ENCODE data around the gene GHRH. TPM values are rescaled to one million over a fixed set of nuclear protein-coding genes. Genes with fewer than 3 reads are reported as not detected.

The GHRH gene
- total and polyA plus RNA-seq, 2 donors (not counting 1 experiment from before 2014, with no cell fraction given) = not detected

DNA sequence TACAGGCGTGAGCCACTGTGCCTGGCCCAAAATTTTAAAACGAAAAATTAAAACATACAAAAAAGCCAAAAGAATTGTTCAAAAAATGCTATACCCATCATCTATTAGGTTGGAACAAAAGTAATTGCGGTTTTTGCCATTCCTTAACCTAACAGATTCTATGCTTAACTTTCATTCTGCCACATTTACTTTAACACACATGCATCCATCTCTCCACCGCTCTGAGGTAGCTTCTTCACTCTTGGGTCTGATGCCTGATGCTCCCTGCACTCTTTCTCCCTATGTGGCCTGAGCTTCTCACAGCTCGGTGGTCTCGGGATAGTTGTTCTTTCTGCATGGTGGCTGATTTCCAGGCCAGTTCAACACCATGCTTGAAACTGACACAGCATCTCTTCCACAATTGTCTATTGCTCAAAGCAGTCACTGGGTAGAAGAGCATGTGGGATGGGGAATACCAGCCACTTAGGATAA lies 23.1 kb upstream of the GHRH start:
- Histone ChIP-seq H3K4me1 (ENCODE audit: control insufficient read depth in 2 of 2, insufficient read depth in 2 of 2, low read length in 2 of 2) (peaks cover 3 to 7% of the 10 kb centered on the region in 2 donors), H3K4me3 (ENCODE audit: control extremely low read depth in 1 of 5, extremely low read depth in 1 of 5, insufficient read depth in 1 of 5, low read depth in 2 of 5, low read length in 4 of 5) (no peak overlapping the region), H4K20me1 (ENCODE audit: control insufficient read depth, insufficient read depth, low read length, poor library complexity, severe bottlenecking) (no peaks in the 10 kb centered on the region), H3K27ac (ENCODE audit: low read length in 2 of 2) (no peak overlapping the region), H3K9me3 (ENCODE audit: control extremely low read depth in 1 of 3, control insufficient read depth in 2 of 3, insufficient read depth in 1 of 3, low read length in 2 of 3) (no peaks in the 10 kb centered on the region), H3K4me2 (replicated peaks; ENCODE audit: low read depth, low read length, poor library complexity, severe bottlenecking) (no peak overlapping the region), H2AFZ (ENCODE audit: insufficient read depth, low read depth, low read length, poor library complexity, severe bottlenecking) (no peak overlapping the region), H3K9ac (ENCODE audit: low read length) (no peak overlapping the region), H3K36me3 (replicated peaks in 1 of 2; ENCODE audit: control extremely low read depth in 1 of 2, control insufficient read depth in 1 of 2, extremely low read depth in 1 of 2, insufficient read depth in 2 of 2, low read length in 1 of 2) (no peaks in the 10 kb centered on the region), H3K27me3 (replicated peaks in 1 of 4; ENCODE audit: control extremely low read depth in 1 of 4, control insufficient read depth in 3 of 4, insufficient read depth in 4 of 4, low read length in 3 of 4) (no peaks in the 10 kb centered on the region), H3K79me2 (ENCODE audit: control insufficient read depth, insufficient read depth, low read length) (peaks cover 11% of the 10 kb centered on the region)
- no peaks in the 10 kb centered on the region for H3K27me3 Mint-ChIP-seq
- CTCF ChIA-PET = interaction anchor here (1.1 kb wide), 1 partner anchor 13 kb away, joined by 3 read pairs; no protein-coding TSS in a partner anchor
- POLR2A ChIA-PET = no interaction called here
- no peaks in the 10 kb centered on the region for H3K9me3 Mint-ChIP-seq (ENCODE audit: insufficient read depth)
- intact Hi-C loops (cut with micrococcal nuclease) = no loop called here
- DNase-seq (no peak), ATAC-seq (ENCODE audit: low read depth) (no peak)
- no peak overlapping the region for H3K27ac Mint-ChIP-seq
- no peak for TF ChIP-seq EZH2 (IDR thresholded peaks at IDR 0.05; ENCODE audit: borderline replicate concordance, insufficient read depth, low read depth, low read length, poor library complexity, severe bottlenecking)
- TF ChIP-seq, protein P1, sequence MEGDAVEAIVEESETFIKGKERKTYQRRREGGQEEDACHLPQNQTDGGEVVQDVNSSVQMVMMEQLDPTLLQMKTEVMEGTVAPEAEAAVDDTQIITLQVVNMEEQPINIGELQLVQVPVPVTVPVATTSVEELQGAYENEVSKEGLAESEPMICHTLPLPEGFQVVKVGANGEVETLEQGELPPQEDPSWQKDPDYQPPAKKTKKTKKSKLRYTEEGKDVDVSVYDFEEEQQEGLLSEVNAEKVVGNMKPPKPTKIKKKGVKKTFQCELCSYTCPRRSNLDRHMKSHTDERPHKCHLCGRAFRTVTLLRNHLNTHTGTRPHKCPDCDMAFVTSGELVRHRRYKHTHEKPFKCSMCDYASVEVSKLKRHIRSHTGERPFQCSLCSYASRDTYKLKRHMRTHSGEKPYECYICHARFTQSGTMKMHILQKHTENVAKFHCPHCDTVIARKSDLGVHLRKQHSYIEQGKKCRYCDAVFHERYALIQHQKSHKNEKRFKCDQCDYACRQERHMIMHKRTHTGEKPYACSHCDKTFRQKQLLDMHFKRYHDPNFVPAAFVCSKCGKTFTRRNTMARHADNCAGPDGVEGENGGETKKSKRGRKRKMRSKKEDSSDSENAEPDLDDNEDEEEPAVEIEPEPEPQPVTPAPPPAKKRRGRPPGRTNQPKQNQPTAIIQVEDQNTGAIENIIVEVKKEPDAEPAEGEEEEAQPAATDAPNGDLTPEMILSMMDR (IDR thresholded peaks at IDR 0.05) = no peak
- 94% methylated on average over 5 of the region's 6 CpGs for WGBS (ENCODE audit: insufficient coverage)
- no peak overlapping the region for H3K4me3 Mint-ChIP-seq
- peaks cover 5% of the 10 kb centered on the region for H3K4me1 Mint-ChIP-seq

DNA sequence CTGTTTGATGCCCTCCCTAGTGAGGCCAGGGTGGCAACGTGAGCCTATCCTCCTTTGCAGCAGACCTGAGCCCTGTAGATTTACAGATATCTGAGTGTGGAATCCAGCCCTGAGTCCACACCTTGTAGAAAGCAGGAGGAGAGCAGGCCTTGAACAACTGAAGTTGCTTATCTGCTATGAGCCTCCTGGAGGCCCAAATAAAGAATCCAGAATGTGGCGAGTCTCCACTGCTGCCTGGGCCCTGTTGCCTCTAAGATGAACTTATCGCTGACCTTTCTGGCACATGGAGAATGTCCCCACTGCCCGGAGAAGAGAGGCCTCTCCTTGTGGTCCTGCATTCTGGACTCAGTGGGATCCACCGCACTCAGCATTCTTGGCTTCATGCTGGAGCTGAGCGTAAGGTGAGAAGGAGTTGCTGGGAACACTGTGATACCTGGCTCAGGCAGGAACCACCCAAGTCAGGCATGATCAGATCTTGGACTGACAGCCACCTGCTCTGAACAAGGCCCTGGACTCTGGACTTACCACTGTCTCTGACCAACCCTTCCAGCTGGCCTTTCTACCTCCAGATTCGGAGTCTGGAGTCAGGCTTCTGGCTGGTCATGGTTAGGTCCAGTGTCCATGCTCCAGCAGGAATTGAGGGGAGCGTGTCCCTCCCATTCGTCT lies 22.0 kb upstream of the GHRH start:
- Histone ChIP-seq H3K4me1 (ENCODE audit: control insufficient read depth in 2 of 2, insufficient read depth in 2 of 2, low read length in 2 of 2) (peaks cover under 1 to 2% of the 10 kb centered on the region in 2 donors), H3K36me3 (replicated peaks in 1 of 2; ENCODE audit: control extremely low read depth in 1 of 2, control insufficient read depth in 1 of 2, extremely low read depth in 1 of 2, insufficient read depth in 2 of 2, low read length in 1 of 2) (no peaks in the 10 kb centered on the region), H3K27ac (ENCODE audit: low read length in 2 of 2) (no peak overlapping the region), H3K4me2 (replicated peaks; ENCODE audit: low read depth, low read length, poor library complexity, severe bottlenecking) (no peak overlapping the region), H3K27me3 (replicated peaks in 1 of 4; ENCODE audit: control extremely low read depth in 1 of 4, control insufficient read depth in 3 of 4, insufficient read depth in 4 of 4, low read length in 3 of 4) (no peaks in the 10 kb centered on the region), H3K9me3 (ENCODE audit: control extremely low read depth in 1 of 3, control insufficient read depth in 2 of 3, insufficient read depth in 1 of 3, low read length in 2 of 3) (no peaks in the 10 kb centered on the region), H3K4me3 (ENCODE audit: control extremely low read depth in 1 of 5, extremely low read depth in 1 of 5, insufficient read depth in 1 of 5, low read depth in 2 of 5, low read length in 4 of 5) (no peak overlapping the region), H4K20me1 (ENCODE audit: control insufficient read depth, insufficient read depth, low read length, poor library complexity, severe bottlenecking) (no peaks in the 10 kb centered on the region), H3K9ac (ENCODE audit: low read length) (no peak overlapping the region), H3K79me2 (ENCODE audit: control insufficient read depth, insufficient read depth, low read length) (peaks cover under 1% of the 10 kb centered on the region), H2AFZ (ENCODE audit: insufficient read depth, low read depth, low read length, poor library complexity, severe bottlenecking) (no peak overlapping the region)
- ChIA-PET POLR2A (no interaction called here), CTCF (no interaction called here)
- ATAC-seq (ENCODE audit: low read depth) (no peak), DNase-seq (no peak)
- no peak overlapping the region for H3K4me3 Mint-ChIP-seq
- intact Hi-C loops (cut with micrococcal nuclease) = no loop called here
- peaks cover under 1% of the 10 kb centered on the region for H3K4me1 Mint-ChIP-seq
- 96% methylated on average over 9 of the region's 9 CpGs for WGBS (ENCODE audit: insufficient coverage)
- H3K27ac Mint-ChIP-seq = no peak overlapping the region
- H3K9me3 Mint-ChIP-seq (ENCODE audit: insufficient read depth) = no peaks in the 10 kb centered on the region
- TF ChIP-seq EZH2 (IDR thresholded peaks at IDR 0.05; ENCODE audit: borderline replicate concordance, insufficient read depth, low read depth, low read length, poor library complexity, severe bottlenecking) = no peak
- TF ChIP-seq, protein P1 (IDR thresholded peaks at IDR 0.05) = no peak
- H3K27me3 Mint-ChIP-seq = no peaks in the 10 kb centered on the region
